CD1c-positive myeloid dendritic cell (primary cell): ENCODE measurements around the gene BTN1A1.
"Not testable (repeated sequence)": the region's sequence is repeated elsewhere in the genome, so short reads cannot be mapped to it uniquely, and the experiment has no call there.

ENCODE experiments used
- DNase-seq: peaks from one replicate; pipeline ENCODE4 v3.0.0-alpha.2; 2016; ENCODE audit errors: extremely low spot score

Gene BTN1A1

DNA sequence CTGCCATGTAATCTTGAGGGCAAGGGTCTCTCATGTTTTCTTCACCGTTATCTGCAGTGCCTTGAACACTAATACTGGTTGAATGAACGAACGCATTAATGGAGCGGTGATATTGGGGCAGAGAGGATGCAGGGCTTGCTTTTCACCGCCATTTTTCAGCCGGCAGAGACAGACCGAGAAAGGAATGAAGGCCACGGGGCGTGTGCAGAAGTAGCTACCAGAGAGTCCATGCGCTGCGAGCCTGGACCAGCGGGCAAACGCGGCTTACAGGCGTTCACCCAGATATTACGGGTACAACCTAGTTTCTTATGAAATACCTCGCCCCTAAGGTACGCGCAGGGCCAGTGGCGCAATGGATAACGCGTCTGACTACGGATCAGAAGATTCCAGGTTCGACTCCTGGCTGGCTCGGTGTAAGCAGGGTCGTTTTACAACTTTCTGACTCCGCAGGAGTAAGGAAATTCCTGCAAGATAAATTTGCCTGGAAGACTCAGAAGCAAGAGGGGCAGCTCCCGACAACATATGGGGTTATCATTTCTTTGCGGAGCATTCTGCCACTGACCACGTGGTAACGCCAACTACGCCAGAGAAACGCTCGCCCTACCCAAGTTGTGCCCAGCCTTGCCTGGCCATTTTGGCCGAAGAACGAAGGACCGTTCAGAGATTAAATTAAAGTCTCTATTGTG is 37.2 kb downstream of the BTN1A1 start:
- peak; percentile 89 for DNase-seq

GRCh38 chr6:26537846-26538571 is 37.9 kb downstream of the BTN1A1 start, which contains the start of gene HMGN4:
Gene HMGN4 (plus strand): TSS chr6:26538366. CDS start chr6:26545207, 6,841 bp downstream.
- peak; percentile 95 for DNase-seq

- DNase-seq, result no peak
Measured at GRCh38 chr6:26538572-26538902, 38.4 kb downstream of the BTN1A1 start.

GRCh38 chr6:26539071-26539615 is 39.0 kb downstream of the BTN1A1 start:
- DNase-seq, result no peak

DNA sequence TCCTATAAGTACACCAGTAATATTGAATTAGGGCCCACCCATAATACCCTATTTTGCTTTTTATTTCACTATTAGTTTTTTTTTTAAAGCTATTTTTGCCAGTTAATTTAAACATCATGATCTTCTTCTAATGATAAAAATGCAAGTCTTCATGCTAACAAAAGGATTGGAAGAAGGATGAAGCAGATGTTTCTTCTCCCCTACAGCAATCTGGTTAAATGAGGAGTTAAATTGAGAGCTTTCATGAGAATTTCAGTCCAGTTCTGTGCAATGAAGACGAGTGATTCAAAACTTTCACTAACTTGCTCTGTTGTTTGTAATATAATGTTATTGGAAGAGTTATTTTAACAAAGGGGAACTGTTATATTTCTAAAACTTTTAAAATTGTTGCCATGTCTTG is 41.5 kb downstream of the BTN1A1 start:
- DNase-seq, result no peak

DNA sequence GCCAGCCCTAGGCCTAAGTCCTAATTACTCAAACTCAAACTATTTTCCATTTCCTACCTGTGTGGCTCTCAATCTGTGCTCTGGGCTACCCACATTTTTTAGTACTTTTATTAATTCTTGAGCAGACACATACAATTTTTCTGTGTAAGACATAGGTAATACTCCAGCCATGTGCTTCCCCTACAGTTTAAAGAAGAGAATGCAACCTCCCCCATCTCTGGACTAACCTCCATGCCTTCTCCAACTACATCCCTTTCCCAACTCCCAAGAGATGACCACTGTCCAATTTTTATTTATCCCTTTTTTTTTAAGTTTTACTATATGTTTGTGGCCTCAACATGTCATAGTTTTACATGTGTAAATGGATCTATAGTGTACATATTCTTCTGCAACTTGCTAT is 43.9 kb downstream of the BTN1A1 start:
- no peak for DNase-seq

GRCh38 chr6:26544473-26544872 is 44.4 kb downstream of the BTN1A1 start:
- DNase-seq, result no peak

GRCh38 chr6:26545627-26546026 is 45.5 kb downstream of the BTN1A1 start:
- DNase-seq, result peak; percentile 90

- DNase-seq, result not testable (repeated sequence)
Measured at GRCh38 chr6:26547363-26547762, 47.3 kb downstream of the BTN1A1 start.

GRCh38 chr6:26550250-26550993 is 50.3 kb downstream of the BTN1A1 start:
- peak; percentile 57 for DNase-seq

DNA sequence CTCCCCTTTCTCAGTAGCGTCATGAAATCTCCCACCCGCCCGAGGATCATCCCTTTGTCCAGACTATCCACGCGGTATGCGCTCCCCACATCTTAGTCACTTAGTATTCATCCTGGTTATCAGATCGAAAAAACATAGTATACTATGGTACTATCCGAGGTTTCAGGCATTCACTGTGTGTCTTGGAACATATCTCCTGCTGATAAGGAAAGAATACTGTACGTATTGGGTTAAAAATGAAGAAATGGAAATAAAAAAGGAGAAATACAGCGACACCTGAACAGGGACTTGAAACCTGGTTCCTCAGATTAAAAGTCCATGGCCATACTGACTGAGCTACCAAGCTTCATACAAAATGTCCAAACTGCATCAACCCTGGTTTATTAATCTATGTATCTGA is 52.1 kb downstream of the BTN1A1 start:
- DNase-seq, result no peak

- no peak for DNase-seq
Measured at GRCh38 chr6:26552640-26553188, 52.6 kb downstream of the BTN1A1 start.

DNA sequence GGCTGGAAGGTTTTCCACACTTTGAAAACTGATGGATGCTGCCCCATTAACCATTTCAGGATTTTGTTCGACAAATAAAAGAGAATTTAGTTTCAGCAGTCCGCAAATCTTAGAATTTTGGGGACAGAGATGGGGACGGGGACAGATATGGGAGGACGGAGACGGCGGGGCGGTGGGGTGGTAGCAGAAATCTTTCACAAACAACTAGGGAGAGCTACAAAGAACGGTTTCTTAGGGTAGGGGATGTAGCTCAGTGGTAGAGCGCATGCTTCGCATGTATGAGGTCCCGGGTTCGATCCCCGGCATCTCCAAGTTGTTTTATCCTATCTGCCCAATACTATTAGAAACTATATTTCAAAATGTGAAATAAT is 53.1 kb downstream of the BTN1A1 start:
- DNase-seq, result peak; percentile 76

- DNase-seq, result peak; percentile 86
Measured at GRCh38 chr6:26553635-26554446, 53.7 kb downstream of the BTN1A1 start.

DNA sequence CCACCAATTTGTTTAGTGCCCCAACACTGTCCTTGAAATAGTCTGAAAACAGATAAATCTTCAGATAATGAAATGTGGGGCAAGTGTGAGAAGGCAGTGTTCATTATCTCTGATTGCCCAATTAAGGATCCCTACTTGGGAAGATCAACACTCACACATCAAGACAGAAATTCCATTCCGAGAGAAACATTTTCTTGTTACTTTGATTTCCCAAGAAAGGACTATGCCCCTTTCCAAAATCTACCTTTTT is 54.3 kb downstream of the BTN1A1 start:
- no peak for DNase-seq

- DNase-seq, result peak; percentile 60
Measured at GRCh38 chr6:26554697-26555504, 54.8 kb downstream of the BTN1A1 start.

- DNase-seq, result no peak
Measured at GRCh38 chr6:26555505-26556262, 55.6 kb downstream of the BTN1A1 start.

DNA sequence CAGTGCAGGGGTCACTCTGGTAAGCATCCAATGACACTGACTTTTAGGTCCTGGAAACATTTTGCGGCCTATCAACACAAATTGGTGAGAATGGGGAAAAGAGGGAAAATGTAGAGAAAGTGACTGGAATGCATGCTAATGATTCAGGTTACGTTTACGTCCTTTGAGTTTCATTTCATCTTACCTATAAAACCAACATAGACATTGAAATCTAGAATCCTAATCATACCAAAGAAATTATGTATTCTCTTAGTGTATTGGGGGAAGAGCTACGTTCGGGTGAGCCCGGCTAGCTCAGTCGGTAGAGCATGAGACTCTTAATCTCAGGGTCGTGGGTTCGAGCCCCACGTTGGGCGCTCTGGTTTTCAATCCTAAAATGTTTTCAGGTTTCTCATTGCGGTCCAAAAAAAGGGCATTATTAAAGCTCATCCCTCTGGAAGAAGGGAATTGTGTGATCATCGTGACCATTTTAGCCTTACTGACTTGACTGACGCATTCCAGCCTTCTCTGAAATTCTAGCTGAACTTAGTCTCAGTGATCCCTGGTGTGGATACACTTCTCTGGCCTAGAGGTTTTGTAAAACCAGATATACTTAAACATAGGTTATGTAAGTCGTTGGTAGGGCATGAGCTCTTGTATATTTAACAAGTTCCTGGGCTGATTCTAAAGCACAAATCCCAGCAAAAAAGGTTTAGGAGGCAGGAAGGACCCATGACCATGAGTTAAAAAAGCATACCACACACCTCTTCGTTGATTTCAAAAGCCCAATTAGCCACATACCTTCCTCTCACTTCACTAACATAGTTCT is 56.4 kb downstream of the BTN1A1 start:
- no peak for DNase-seq
